Islet precursor cell (in vitro differentiated cells): Measurements from ENCODE around the gene SDR42E2.
"Not testable (repeated sequence)": the region's sequence is repeated elsewhere in the genome, so short reads cannot be mapped to it uniquely, and the experiment has no call there.

ENCODE experiments used
- DNase-seq: peaks from one replicate; pipeline ENCODE4 v3.0.0-alpha.2; 2018

Gene SDR42E2

DNA sequence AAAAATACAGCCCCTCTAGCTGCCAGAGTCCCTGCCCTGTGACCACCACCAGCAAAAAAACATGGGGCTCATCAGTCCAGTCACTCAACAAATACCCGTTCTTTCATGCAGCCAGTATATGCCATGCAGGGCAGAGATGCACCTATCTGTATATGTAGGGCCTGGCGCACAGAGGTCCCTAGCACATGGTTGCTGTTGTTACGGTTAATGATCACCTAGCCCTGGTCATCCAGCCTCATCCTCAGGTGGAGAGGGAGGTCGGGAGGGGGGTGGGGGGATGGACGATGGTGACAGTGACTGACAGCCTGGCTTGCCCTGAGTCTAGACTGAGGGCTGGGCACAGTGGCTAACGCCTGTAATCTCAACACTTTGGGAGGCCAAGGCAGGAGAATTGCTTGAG, 1.5 kb downstream of the SDR42E2 start:
- DNase-seq = no peak

DNA sequence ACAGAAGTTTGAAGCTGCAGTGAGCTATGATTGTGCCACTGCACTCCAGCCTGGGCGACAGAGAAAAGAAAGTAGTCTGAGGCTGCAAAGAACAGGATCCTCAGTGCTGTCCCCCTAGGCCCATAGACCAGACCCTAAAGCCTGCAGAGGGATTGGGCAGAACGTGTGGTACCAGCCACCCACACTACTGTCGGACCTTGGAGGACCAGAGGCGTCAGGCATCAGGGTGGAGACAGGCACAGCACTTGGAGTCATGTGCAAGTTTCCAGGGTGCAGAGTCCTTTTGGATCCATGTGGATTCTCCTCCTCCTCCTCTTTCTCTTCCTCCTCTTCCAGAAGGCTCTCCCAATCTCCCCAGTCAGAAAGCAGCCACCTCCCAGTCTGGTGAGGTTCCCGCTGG, 2.2 kb downstream of the SDR42E2 start:
- DNase-seq = no peak

DNA sequence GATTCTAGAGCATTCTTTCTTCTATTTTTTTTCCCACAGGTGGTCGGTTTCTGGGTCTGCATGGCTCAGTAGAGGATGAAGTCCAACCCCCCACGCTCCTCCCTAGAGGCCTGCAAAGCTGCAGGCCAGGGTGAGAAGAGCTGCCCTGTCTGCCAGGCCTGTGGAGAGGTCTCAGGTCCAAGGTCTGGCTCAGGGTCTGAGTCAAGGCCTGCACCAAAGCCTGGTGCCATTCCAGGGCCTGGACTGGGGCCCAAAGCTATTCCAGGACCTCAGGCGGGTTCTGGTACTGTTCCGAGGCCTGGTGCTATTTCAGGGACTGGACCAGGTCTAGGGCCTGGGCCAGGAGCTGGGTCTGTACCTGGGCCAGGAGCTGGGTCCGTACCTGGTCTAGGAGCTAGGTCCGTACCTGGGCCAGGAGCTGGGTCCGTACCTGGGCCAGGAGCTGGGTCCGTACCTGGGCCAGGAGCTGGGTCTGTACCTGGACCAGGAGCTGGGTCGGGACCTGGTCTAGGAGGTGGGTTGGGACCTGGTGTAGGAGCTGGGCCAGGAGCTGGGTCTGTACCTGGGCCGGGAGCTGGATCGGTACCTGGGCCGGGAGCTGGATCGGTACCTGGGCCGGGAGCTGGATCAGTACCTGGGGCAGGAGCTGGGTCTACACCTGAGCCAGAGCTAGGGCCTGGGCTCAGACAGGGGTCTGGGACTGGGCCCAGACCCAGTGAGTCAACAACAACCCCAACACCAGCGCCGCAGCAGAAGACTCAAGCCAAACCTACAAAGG, 3.4 kb downstream of the SDR42E2 start:
- DNase-seq = no peak

DNA sequence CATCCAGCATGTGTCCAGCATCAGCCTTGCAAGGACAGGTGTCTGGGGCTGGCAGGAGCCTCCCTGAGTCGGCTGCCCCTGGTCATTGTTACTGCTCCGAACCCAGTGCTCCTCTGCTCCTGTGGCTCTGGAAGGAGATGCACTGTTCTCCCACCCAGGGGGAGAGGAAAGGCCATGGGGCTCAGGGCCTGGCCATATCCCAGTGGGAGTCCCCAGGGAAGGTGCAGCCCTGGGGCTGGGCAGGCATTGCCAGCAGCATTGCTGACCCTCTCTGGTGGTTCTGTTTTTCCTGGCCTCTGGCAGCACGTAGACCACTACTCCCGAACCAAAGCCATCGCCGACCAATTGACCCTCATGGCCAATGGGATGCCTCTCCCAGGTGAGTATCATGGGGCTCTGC, 9.6 kb downstream of the SDR42E2 start:
- no peak for DNase-seq

DNA sequence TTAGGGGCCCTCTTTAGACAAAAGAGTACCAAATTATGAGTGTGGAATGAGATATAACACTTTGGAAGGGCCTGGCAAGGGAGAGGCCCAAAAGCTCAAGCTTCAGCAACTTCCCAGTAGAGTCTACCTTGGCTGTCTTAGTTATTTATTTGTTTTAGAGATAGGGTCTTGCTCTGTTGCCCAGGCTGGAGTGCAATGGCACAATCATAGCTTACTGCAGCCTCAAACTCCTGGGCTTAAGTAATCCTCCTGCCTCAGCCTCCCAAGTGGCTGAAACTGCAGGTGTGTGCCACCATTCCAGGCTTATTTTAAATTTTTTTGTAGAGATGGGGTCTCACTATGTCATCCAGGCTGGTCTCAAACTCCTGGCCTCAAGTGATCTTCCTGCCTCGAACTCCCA, 10.3 kb downstream of the SDR42E2 start:
- not testable (repeated sequence) for DNase-seq

DNA sequence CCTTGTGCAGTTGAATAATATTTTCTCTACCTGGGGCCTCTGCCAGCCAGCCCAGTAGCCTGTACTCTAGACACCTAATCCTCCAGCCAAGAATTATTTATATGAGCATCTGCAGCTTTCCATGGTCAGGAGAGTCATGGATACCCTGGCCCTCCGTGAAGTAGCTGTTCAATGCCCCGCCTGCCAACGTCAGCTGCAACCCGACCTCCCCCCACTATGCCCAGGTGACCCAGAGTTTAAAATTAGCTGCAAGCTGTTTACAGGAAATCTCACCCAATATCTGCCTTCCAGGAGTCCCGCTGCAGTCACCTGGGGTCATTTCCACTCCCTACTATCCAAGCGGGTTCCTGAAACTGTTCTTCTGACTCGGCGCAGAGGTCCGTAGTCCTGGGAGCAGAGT, 12.3 kb downstream of the SDR42E2 start:
- no peak for DNase-seq

DNA sequence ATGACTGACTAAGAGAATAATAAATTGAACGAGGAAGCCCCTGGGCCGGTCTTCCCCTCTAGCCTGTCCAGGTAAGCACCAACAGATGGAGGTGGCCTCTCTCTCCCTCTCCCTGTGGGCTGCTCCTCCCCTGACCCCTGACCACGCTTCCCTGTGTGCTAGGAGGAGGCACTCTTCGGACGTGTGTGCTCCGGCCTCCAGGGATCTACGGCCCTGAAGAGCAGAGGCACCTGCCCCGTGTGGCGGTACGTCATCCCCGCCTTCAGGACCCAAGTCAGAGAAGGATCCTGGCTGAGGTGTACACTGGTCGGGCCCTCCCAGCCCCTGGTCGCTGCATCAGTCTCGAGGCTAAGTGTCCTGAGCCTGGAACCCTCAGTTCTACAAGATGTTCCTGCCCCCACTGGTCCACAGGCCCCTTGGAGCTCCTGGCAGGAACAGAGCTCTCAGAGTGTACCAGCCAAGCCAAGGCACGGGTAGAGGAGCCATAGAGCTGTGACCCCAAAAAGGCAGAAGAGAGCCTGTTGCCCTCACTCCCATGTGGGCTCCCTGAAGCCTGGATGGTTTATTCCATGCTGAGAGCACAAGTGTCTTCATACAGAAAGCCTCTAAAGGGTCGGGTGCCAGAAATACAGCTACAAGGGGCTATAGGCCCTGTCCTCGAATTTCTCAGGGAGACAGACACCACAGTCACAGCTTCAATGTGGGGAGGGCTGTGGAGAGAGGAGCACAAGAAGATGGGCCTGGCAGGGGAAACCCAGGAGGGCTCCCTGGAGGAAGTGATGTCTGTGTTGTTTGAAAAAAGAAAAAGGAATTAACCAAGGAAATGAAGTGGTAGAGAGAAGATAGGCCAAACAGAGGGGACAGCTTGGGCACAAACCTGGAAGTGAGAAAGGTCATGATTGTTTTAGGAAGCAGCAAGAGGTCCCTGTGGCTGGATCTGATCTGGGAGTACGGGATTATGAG, 15.9 kb downstream of the SDR42E2 start:
- DNase-seq = no peak

DNA sequence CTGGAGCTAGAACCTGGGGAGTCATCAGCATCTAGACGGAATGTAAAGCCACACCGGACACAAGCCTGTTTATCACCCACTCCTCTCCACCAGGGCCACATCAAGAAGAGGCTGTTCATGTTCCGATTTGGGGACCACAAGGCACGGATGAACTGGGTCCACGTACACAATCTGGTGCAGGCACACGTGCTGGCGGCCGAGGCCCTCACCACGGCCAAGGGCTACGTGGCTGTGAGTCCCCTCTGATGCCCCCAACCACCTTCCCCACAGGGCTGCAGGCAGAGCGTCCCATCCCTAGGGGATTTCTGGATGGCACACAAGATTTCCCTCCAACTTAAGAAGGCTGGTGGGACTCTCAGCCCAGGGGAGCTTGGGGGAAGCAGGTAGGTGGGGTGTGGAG, 19.1 kb downstream of the SDR42E2 start:
- DNase-seq = no peak

DNA sequence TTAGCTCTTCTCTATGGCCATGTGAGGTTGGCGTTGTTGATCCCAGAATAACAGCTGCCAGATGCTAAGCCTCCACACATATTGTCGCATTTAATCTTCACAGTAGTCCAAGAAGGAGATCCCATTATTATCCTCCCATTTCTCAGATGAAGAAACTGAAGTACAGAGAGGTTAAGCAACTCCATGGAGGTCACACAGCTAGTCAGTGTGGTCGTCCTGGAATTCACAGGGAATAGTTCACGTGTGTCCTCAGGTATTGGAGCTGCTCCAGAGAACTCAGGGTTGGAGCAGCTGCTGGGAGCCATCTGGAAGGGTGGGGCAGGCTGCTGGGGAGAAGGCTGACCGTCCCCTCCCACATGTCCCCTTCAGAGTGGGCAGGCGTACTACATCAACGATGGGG, 19.5 kb downstream of the SDR42E2 start:
- DNase-seq = no peak

DNA sequence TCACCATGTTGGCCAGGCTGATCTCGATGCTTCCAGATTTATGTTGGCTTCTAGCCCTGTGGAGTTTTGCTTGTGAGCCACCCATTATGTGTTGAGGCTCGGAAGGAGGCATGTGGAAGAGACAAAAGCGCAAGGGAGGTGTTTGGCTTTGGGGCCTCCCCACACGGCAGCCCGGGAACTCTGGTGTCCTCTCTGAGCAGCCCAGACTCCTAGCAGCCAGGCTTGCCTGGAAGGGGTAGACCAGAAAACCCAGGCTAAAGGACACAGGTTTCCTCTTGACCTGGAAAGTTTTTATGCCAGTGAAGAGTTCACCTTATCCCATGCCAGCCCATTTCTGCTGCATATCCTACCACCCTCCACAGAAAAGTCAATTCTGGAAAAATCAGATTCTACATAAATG, 21.0 kb downstream of the SDR42E2 start:
- DNase-seq = no peak

DNA sequence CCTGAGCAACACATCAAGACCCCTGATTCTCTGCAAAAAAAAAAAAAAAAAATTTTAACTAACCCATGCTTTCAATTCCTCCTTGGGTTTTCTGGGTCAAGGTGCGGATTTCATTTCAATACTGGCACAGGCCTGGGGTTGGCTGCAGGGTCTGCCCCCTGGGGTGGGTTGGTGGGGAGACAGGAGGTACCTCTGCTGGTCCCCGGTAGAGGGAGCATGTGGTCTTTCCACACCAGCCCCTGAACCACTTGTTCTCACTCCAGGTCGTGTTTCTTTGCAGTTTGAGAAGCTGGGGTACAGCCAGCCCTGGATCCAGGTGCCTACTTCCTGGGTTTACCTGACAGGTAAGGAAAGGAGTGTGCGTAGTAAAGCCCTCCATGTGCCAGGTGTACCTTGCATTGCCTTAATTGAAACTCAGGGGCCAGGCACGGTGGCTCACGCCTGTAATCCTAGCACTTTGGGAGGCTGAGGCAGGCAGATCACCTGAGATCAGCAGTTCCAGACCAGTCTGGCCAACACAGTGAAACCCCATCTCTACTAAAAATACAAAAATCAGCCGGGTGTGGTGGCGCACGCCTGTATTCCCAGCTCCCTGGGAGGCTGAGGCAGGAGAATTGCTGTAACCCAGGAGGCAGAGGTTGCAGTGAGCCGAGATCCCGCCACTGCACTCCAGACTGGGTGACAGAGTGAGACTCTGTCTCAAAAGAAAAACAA, 21.8 kb downstream of the SDR42E2 start:
- DNase-seq = no peak

DNA sequence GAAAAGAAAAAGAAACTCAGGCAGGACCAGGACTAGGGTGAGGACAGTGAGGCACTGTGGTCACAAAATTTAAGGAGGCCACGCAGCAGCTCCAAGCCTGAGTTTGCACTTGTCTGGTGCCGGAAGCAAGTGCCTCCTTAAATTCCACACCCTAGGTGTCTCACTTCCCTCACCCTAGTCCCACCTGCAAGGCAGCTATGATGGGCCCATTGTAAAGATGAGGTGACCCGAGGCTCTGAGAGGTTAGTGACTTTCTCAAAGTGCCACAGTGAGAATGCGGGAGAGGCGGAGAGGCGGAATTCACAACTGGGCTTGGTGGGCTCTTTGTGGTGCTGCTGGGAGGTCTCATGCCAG, 22.3 kb downstream of the SDR42E2 start:
- no peak for DNase-seq

DNA sequence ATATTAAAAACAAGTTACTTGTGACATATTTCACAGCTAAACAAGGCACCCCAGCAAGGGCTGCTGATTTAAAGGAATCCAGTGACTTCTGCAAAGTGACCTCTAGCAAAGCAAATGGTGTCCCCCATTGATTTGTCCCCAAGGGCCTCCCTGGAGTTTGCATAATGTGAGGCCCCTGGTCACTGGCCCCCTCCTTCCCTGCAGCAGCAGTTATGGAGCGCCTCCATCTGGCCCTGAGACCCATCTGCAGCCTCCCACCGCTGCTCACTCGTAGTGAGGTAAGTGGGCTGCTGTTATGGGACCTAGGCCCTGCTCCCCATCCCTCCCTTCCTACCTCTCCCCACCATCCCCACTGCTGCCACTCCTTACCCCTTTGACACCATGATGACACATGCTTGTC, 24.2 kb downstream of the SDR42E2 start:
- peak; percentile 61 for DNase-seq

DNA sequence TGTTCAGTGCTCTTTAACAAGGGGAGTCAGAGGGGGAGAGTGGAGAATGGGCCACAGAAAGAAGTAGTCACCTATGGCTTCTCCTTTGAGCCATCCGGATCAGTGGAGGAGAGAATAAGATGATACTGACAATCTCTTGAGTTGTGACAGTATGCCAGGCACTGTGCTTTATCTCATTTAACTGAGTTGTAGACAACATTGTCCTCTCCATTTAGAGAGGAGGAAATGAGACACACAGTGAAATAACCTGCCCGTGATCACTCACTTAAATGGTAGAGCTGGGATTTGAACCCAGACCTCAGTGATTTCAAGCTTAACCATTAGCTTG, 25.9 kb downstream of the SDR42E2 start:
- DNase-seq = no peak

DNA sequence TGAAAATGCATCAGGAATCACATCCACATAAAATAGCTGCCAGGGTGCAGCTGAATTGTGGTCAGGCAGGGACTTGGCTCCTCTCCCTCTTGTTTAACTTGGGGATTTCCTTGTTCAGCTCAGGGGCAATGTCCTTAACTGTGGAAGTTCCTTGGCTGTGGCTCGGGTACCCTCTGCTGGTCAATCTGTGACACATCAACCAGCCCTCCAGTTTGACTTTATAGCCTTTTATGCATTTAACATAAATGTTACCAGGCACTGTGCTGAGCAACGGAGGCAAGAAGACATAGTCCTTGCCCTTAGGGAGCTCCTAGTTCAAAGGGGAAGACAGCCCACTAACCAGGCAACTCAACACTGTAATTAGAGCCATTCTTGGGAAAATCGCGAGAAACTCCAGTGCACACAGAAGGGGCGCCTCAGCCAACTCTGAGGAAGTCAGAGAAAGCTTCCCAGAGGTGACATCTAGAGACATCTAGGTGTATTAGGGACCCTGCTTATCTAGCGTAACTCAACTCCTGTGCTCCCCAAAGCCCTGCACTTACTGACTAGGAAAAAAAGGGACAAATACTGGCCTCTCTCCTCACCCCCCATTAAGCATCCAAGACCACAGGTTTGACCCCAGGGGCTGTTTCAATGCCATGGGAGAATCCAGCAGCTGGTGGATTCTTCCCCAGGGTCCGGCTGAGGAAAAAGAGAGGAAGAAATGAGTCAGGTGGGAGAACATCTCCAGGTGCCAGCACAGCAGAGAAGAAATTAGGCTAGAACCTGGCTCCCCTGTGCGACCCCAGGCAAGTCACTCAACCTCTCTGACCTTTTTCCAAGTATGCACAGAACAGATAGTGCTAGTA, 26.5 kb downstream of the SDR42E2 start:
- peak; percentile 82 for DNase-seq

DNA sequence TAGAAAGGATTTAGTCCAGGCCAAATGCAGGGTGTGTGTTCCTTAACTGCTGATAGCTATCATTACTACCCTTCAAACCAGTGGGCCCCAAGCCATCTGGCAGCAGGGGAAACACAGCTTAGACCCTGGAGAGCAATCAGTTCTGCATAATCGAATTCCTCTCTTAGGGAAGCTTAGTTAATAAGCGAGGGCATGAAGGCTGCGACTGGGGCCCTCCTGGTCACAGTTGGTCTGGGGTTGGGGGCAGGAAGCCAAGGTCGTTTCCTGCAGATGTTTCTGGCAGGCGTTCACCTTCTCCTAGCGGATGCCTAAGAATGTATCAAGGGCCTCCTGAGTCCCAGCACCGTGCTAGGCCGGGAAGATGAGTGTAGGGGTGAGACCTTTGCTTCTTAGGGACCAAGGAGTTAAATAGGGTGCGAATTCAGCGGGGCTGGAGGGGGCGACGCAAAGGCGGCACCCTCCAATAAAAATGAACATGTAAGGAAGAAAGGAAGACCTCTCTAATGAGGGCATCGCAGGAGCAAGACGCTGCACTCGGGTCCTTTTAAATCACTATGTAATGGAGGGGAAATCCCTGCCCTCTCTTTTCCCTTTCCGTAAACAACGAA, 27.3 kb downstream of the SDR42E2 start:
- DNase-seq = no peak

DNA sequence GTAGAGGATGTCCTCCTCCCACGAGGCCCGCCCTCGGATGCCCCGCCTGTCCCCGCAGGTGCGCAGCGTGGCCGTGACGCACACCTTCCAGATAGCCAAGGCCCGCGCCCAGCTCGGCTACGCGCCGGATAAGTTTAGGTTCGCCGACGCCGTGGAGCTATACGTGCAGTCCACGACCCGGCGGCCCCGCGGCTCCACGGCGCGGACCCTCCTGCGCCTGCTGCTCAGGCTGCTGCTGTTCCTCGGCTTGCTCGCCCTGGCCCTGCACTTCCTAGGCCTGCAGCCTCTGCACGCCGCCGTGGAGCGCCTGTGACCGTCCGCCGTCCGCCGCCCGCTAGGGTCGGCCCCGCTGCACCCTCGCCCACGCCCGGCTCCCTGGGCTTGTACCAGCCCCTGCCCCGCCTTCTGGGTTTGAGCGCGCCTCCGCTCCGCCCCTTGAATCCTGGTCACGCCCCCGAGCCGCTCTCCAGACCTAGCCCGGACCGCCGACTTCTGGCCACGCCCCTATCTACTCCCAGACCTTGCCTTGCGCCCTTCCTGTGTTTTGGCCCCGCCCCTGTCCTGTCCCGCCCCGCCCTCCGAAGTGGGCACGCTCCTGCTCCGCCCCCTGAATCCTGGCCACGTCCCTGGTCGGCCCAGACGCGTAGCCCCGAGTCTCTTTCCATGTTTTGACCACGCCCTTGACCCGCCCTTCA, 27.9 kb downstream of the SDR42E2 start:
- peak; percentile 100 for DNase-seq

DNA sequence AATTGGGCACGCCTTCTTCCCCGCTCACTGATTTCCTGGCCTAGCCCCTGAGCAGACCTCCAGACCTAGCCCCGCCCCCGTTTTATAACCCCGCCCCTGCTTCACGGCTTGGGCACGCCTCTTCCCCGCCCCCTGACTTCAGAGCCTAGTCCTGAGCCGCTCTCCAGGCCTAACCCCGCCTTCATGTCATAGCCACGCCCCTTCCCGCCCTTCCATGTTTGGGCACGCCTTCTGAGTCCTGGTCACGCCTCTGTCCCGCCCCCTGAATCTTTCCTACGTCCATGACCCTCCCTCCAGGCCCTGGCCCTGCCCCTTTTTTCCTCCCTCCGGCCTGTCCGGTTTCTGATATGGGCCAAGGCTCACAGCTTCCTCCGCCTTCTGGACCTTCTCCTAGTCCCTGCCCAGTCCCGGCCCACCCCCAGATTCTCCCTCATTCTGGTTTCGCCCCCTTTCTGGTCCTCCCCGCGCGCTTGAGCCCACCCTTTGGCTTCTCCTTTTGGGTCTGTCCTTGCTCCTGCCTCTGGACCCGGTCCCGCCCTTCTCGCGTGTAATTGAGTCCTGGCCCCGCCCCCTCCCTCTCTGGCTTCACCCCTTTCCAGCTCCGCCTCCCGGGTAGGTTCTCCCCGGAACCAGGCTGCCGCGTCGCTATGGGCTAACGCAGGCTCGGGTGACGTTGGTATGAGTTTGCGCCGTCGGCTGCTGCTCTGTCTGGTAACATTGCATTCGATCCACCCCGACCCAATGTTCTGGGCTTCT, 28.6 kb downstream of the SDR42E2 start:
- peak; percentile 99 for DNase-seq

DNA sequence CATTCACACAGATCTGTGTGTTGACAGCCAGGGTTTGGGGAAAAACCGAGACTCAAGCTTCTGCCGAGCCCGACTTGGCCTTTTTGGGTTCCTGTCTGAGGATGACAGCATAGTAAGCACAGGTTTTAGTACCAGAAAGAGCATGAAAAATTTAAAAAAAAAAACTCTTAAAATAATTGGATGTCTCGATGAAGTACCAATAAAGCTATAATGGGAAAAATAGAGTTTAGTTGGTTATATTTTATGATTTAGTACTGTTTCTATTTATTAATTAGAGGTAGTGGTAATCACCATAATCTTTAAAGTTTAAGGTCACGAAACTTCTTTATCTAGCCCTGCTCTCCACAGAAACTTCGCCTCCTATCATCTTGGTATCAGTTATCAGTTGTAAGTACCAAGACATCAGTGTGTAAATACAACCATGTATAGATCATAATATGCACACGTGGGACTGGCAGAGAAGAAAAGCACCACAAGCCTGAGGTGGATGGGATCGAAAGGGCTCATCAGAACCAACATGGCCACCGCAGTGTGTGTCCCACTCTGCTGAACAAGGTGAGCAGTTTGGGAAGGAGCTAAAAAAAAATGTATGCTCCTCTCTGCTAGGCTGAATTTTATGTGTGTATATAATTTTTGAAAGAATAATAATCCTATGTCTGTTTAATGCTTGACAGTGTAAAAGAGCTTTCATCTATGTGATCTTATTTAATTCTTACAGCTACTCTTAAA, 29.4 kb downstream of the SDR42E2 start:
- DNase-seq = no peak
